Suprapubic skin (tissue), 4 donors: Measurements from ENCODE around the gene ITSN1.

Source experiments
- POLR2A ChIP-seq, 2 donors: fragments of 450-650 bp; IDR thresholded peaks; one replicate each; pipeline ENCODE4 v1.6.1; 2017; ENCODE audit warnings: antibody characterized with exemption in 2 of 2, mild to moderate bottlenecking in 2 of 2, moderate library complexity in 2 of 2
- POLR2AphosphoS5 ChIP-seq, 3 donors: sonication (generic); formaldehyde crosslinking; IDR thresholded peaks; one replicate each; pipeline ENCODE4 v1.6.1; 2017; ENCODE audit warnings: antibody characterized with exemption in 3 of 3
- TF ChIP-seq, protein P1 (sequence below), 2 donors: fragments of 200-600 bp in 1 of 2; fragments of 450-650 bp in 1 of 2; sonication (generic) in 1 of 2; IDR thresholded peaks; one replicate each; pipeline ENCODE4 v1.5.1; 2016 to 2019; ENCODE audit warnings: antibody characterized with exemption in 2 of 2, mild to moderate bottlenecking in 1 of 2, moderate library complexity in 1 of 2

DNA sequence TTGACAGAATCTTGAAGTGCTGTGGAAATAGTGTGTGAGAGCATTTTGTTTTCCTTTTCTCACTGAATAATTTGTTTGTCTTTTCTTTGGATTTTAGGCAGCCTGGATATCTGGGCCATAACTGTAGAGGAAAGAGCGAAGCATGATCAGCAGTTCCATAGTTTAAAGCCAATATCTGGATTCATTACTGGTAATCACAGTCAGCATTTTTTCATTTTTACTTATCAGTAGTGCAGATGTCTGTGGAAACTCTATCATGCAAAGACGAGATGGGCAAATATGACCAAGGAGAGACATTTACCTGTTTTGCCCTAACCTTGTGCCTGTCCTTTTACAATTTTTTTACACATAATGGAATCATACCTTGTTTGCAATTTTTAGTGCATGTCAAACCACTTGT, 78.8 kb downstream of the ITSN1 start:
- TF ChIP-seq, protein P1, sequence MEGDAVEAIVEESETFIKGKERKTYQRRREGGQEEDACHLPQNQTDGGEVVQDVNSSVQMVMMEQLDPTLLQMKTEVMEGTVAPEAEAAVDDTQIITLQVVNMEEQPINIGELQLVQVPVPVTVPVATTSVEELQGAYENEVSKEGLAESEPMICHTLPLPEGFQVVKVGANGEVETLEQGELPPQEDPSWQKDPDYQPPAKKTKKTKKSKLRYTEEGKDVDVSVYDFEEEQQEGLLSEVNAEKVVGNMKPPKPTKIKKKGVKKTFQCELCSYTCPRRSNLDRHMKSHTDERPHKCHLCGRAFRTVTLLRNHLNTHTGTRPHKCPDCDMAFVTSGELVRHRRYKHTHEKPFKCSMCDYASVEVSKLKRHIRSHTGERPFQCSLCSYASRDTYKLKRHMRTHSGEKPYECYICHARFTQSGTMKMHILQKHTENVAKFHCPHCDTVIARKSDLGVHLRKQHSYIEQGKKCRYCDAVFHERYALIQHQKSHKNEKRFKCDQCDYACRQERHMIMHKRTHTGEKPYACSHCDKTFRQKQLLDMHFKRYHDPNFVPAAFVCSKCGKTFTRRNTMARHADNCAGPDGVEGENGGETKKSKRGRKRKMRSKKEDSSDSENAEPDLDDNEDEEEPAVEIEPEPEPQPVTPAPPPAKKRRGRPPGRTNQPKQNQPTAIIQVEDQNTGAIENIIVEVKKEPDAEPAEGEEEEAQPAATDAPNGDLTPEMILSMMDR (IDR thresholded peaks at IDR 0.05) = no peak
- TF ChIP-seq POLR2A (IDR thresholded peaks at IDR 0.05) (no peak), POLR2AphosphoS5 (IDR thresholded peaks at IDR 0.05) (no peak)
